Caco-2 (cell line): ENCODE results near the gene EHF. TPM values are rescaled to one million over a fixed set of nuclear protein-coding genes. Genes with fewer than 3 reads are reported as not detected.

Experiments used
- BruUV-seq: library from RNA; stranded (reverse); fragments of 400-500 nt; replicated peaks from 2 replicates; lab custom pipeline; 2021; lab: Mats Ljungman, UMichigan
- CTCF ChIA-PET: fragments of 300-600 bp; sonication (Branson Sonifier 250); formaldehyde crosslinking; loops from one replicate; lab custom pipeline; 2022; ENCODE audit warnings: antibody characterized with exemption; lab: Charles Lee
- POLR2A ChIA-PET: fragments of 300-600 bp; sonication (Branson Sonifier 250); formaldehyde crosslinking; loops from one replicate; lab custom pipeline; 2022; ENCODE audit warnings: antibody characterized with exemption; lab: Charles Lee
- DNase-seq, 2 experiments: peaks; one replicate each; pipeline versions ENCODE4 v3.0.0 to v3.0.0-alpha.2; 2020 to 2022
- H3K27me3 ChIP-seq: replicated peaks from 2 replicates; pipeline ENCODE4 v1.6.0; 2011; ENCODE audit warnings: low read length; ENCODE audit not compliant: control insufficient read depth, insufficient read depth
- H3K36me3 ChIP-seq: 2 replicates; pipeline ENCODE4 v1.5.1; 2011; ENCODE audit warnings: low read length; ENCODE audit not compliant: control insufficient read depth, insufficient read depth
- H3K4me1 ChIP-seq: fragments of 250-450 bp; sonication (Bioruptor Pico); 2 replicates; pipeline ENCODE4 v1.5.1; 2020; ENCODE audit warnings: mild to moderate bottlenecking
- H3K4me3 ChIP-seq: 2 replicates; pipeline ENCODE4 v1.5.1; 2011; ENCODE audit warnings: low read depth, mild to moderate bottlenecking, control low read depth, low read length
- H3K9me3 ChIP-seq: fragments of 250-450 bp; sonication (Bioruptor Pico); 2 replicates; pipeline ENCODE4 v1.5.1; 2020; ENCODE audit warnings: mild to moderate bottlenecking, moderate library complexity
- H3K27ac Mint-ChIP-seq: one replicate; pipeline ENCODE4 v1.8.0; 2022; ENCODE audit warnings: mixed read lengths; ENCODE audit not compliant: unreplicated experiment
- H3K27me3 Mint-ChIP-seq: one replicate; pipeline ENCODE4 v1.8.0; 2022; ENCODE audit warnings: mixed read lengths; ENCODE audit not compliant: insufficient read depth, unreplicated experiment
- H3K36me3 Mint-ChIP-seq: one replicate; pipeline ENCODE4 v1.8.0; 2022; ENCODE audit warnings: mild to moderate bottlenecking, mixed read lengths; ENCODE audit not compliant: insufficient read depth, unreplicated experiment
- H3K4me1 Mint-ChIP-seq: one replicate; pipeline ENCODE4 v1.8.0; 2022; ENCODE audit warnings: low read depth, mixed read lengths; ENCODE audit not compliant: unreplicated experiment
- H3K4me3 Mint-ChIP-seq: one replicate; pipeline ENCODE4 v1.8.0; 2022; ENCODE audit warnings: mild to moderate bottlenecking, moderate library complexity, mixed read lengths; ENCODE audit not compliant: unreplicated experiment
- H3K9me3 Mint-ChIP-seq: one replicate; pipeline ENCODE4 v1.8.0; 2022; ENCODE audit warnings: mixed read lengths; ENCODE audit not compliant: unreplicated experiment
- CTCF ChIP-seq, 2 experiments: fragments of 200-600 bp in 1 of 2; IDR thresholded peaks; 1 replicate in 1 of 2; 2 replicates in 1 of 2; pipeline versions ENCODE4 v1.5.1 to v1.8.0; 2011 to 2022; ENCODE audit warnings: antibody characterized with exemption in 1 of 2, control low read depth in 1 of 2, inconsistent platforms in 1 of 2, low read depth in 1 of 2, low read length in 1 of 2, mild to moderate bottlenecking in 1 of 2, moderate library complexity in 1 of 2; ENCODE audit not compliant: insufficient read depth in 1 of 2, severe bottlenecking in 1 of 2, unreplicated experiment in 1 of 2
- intact Hi-C: fragments of 100-400 bp; cut with micrococcal nuclease; formaldehyde crosslinking; loops from one replicate; pipeline ENCODE4 v1.10.0; 2022; ENCODE audit not compliant: unreplicated experiment
- total RNA-seq: library from RNA; stranded (reverse); gene quantifications from 2 replicates; pipeline ENCODE4 v1.2.3, GENCODE V29; 2022

Gene EHF
- total RNA-seq, 1 experiment from 2014 or later, result 0.11 TPM

GRCh38 chr11:34616830-34617504 is 3.9 kb upstream of the EHF start:
- no peaks in the 10 kb centered on the region for H3K9me3 ChIP-seq
- no peaks in the 10 kb centered on the region for H3K27me3 ChIP-seq
- Mint-ChIP-seq H3K4me1 (peaks cover 8% of the 10 kb centered on the region), H3K27ac (no peak overlapping the region), H3K4me3 (no peak overlapping the region), H3K36me3 (no peaks in the 10 kb centered on the region), H3K27me3 (no peaks in the 10 kb centered on the region), H3K9me3 (no peaks in the 10 kb centered on the region)
- ChIA-PET CTCF (no interaction called here), POLR2A (no interaction called here)
- H3K4me3 ChIP-seq, result no peak overlapping the region
- BruUV-seq, result no TSS peak
- intact Hi-C loops, result no loop called here
- no peak for DNase-seq
- H3K36me3 ChIP-seq, result no peaks in the 10 kb centered on the region
- H3K4me1 ChIP-seq, result peaks cover 6% of the 10 kb centered on the region; the same call in 1 of the 2 replicates
- no peak for TF ChIP-seq CTCF (IDR thresholded peaks at IDR 0.05; ENCODE audit: insufficient read depth in 1 of 2, low read depth in 1 of 2, low read length in 1 of 2, severe bottlenecking in 1 of 2, unreplicated experiment in 1 of 2)

GRCh38 chr11:34618406-34618805 is 2.5 kb upstream of the EHF start:
- H3K36me3 ChIP-seq, result no peaks in the 10 kb centered on the region
- no peaks in the 10 kb centered on the region for H3K36me3 Mint-ChIP-seq
- no peak for DNase-seq
- BruUV-seq, result no TSS peak
- no peak for TF ChIP-seq CTCF (IDR thresholded peaks at IDR 0.05; ENCODE audit: insufficient read depth in 1 of 2, low read depth in 1 of 2, low read length in 1 of 2, severe bottlenecking in 1 of 2, unreplicated experiment in 1 of 2)
- H3K4me3 Mint-ChIP-seq, result no peak overlapping the region
- CTCF ChIA-PET, result no interaction called here
- peaks cover 8% of the 10 kb centered on the region for H3K4me1 Mint-ChIP-seq
- H3K27me3 ChIP-seq, result no peaks in the 10 kb centered on the region
- H3K9me3 Mint-ChIP-seq, result no peaks in the 10 kb centered on the region
- intact Hi-C loops, result no loop called here
- no peaks in the 10 kb centered on the region for H3K27me3 Mint-ChIP-seq
- H3K4me3 ChIP-seq, result no peak overlapping the region
- POLR2A ChIA-PET, result no interaction called here
- peaks cover 6% of the 10 kb centered on the region; the same call in 1 of the 2 replicates for H3K4me1 ChIP-seq
- H3K27ac Mint-ChIP-seq, result no peak overlapping the region
- no peaks in the 10 kb centered on the region for H3K9me3 ChIP-seq

- H3K4me3 ChIP-seq, result no peak overlapping the region
- H3K9me3 ChIP-seq, result no peaks in the 10 kb centered on the region
- no peaks in the 10 kb centered on the region for H3K36me3 ChIP-seq
- peaks cover 6% of the 10 kb centered on the region; the same call in 1 of the 2 replicates for H3K4me1 ChIP-seq
- POLR2A ChIA-PET, result no interaction called here
- intact Hi-C loops, result no loop called here
- BruUV-seq, result no TSS peak
- no peak for TF ChIP-seq CTCF (IDR thresholded peaks at IDR 0.05; ENCODE audit: insufficient read depth in 1 of 2, low read depth in 1 of 2, low read length in 1 of 2, severe bottlenecking in 1 of 2, unreplicated experiment in 1 of 2)
- Mint-ChIP-seq H3K4me3 (no peak overlapping the region), H3K27ac (no peak overlapping the region), H3K4me1 (peaks cover 8% of the 10 kb centered on the region), H3K36me3 (no peaks in the 10 kb centered on the region), H3K27me3 (no peaks in the 10 kb centered on the region), H3K9me3 (no peaks in the 10 kb centered on the region)
- DNase-seq, result no peak
- H3K27me3 ChIP-seq, result no peaks in the 10 kb centered on the region
- CTCF ChIA-PET, result no interaction called here
Observed at GRCh38 chr11:34619062-34619516, 1.8 kb upstream of the EHF start.
